Bladder microvascular endothelial cell (primary cell): ENCODE measurements around the gene ANKRD62. TPM values are rescaled to one million over a fixed set of nuclear protein-coding genes. Genes with fewer than 3 reads are reported as not detected.

Source experiments
- total RNA-seq: library from RNA; depleted of rRNA; stranded (reverse); fragments of >200 nt; gene quantifications from 2 replicates; pipeline ENCODE4 v1.2.3, GENCODE V29; 2014

ANKRD62 gene
- total RNA-seq = not detected in 2 replicates

GRCh38 chr18:12093520-12094257 lies at the start of gene ANKRD62:
Gene ANKRD62, plus strand, starts transcription at chr18:12093843. Its CDS starts 175 bp downstream, at chr18:12094018.

Other genes starting within 250 kb of the ANKRD62 start
- 47.8 and 83.2 TPM in 2 replicates for gene CHMP1B, start 242.4 kb upstream of the ANKRD62 start, total RNA-seq
- gene MPPE1, start 185.5 kb upstream of the ANKRD62 start, total RNA-seq = 12.6 and 15.5 TPM in 2 replicates
- gene IMPA2, start 112.3 kb upstream of the ANKRD62 start, total RNA-seq = 6.2 and 7.5 TPM in 2 replicates
- gene CIDEA, start 160.5 kb downstream of the ANKRD62 start, total RNA-seq = 0.19 and 1.5 TPM in 2 replicates
- 1,152 and 1,635 TPM in 2 replicates for gene TUBB6, start 214.4 kb downstream of the ANKRD62 start, total RNA-seq